PC-3 (cell line): ENCODE data around the gene UGT1A8. TPM values are rescaled to one million over a fixed set of nuclear protein-coding genes. Genes with fewer than 3 reads are reported as not detected.

Experiments
- ATAC-seq: fragments of 200-7000 bp; cut with Tn5 transposase; 2 replicates; pipeline ENCODE4 v1.9.1; 2020; ENCODE audit warnings: mild to moderate bottlenecking, moderate library complexity
- BruUV-seq: library from RNA; stranded (reverse); fragments of 400-500 nt; replicated peaks from 2 replicates; lab custom pipeline; 2021; lab: Mats Ljungman, UMichigan
- CTCF ChIA-PET: fragments of 300-600 bp; sonication (Branson Sonifier 250); formaldehyde crosslinking; loops from one replicate; lab custom pipeline; 2022; ENCODE audit warnings: antibody characterized with exemption; lab: Charles Lee
- POLR2A ChIA-PET: fragments of 300-600 bp; sonication (Branson Sonifier 250); formaldehyde crosslinking; loops from one replicate; lab custom pipeline; 2022; ENCODE audit warnings: antibody characterized with exemption; ENCODE audit not compliant: unreplicated experiment; lab: Charles Lee
- DNase-seq: peaks from one replicate; pipeline ENCODE4 v3.0.0-alpha.2; 2015
- H2AFZ ChIP-seq: fragments of 300-600 bp; sonication (generic); 2 replicates; pipeline ENCODE4 v1.6.0; 2016; ENCODE audit warnings: antibody characterized with exemption, low read length
- H3F3A ChIP-seq: fragments of 300-600 bp; sonication (generic); one replicate; pipeline ENCODE4 v1.6.0; 2017; ENCODE audit warnings: antibody characterized with exemption, low read length, control low read depth, mild to moderate bottlenecking; ENCODE audit not compliant: unreplicated experiment
- H3K27ac ChIP-seq: fragments of 300-600 bp; sonication (generic); 2 replicates; pipeline ENCODE4 v1.5.1; 2016; ENCODE audit warnings: mild to moderate bottlenecking, low read length
- H3K27me3 ChIP-seq: fragments of 300-600 bp; sonication (generic); 2 replicates; pipeline ENCODE4 v1.6.1; 2016; ENCODE audit warnings: low read length, mixed read lengths
- H3K36me3 ChIP-seq: fragments of 300-600 bp; sonication (generic); 2 replicates; pipeline ENCODE4 v1.6.1; 2016; ENCODE audit warnings: low read depth, mixed run types, low read length, mixed read lengths
- H3K4me1 ChIP-seq: fragments of 300-600 bp; sonication (generic); 2 replicates; pipeline ENCODE4 v1.5.1; 2016; ENCODE audit warnings: low read length; ENCODE audit not compliant: insufficient read depth
- H3K4me2 ChIP-seq: fragments of 300-600 bp; sonication (generic); 2 replicates; pipeline ENCODE4 v1.6.0; 2016; ENCODE audit warnings: low read length
- H3K4me3 ChIP-seq: fragments of 300-600 bp; sonication (generic); 2 replicates; pipeline ENCODE4 v1.5.1; 2016; ENCODE audit warnings: mild to moderate bottlenecking, low read length, mixed read lengths
- H3K79me2 ChIP-seq: fragments of 300-600 bp; sonication (generic); 2 replicates; pipeline ENCODE4 v1.6.1; 2017; ENCODE audit warnings: low read length, mixed read lengths
- H3K9ac ChIP-seq: fragments of 300-600 bp; sonication (generic); 2 replicates; pipeline ENCODE4 v1.6.0; 2016; ENCODE audit warnings: mild to moderate bottlenecking, low read length
- H3K9me2 ChIP-seq: fragments of 300-600 bp; sonication (generic); replicated peaks from 2 replicates; pipeline ENCODE4 v1.6.1; 2016; ENCODE audit warnings: mixed run types, low read length, mixed read lengths
- H3K9me3 ChIP-seq: fragments of 300-600 bp; sonication (generic); 2 replicates; pipeline ENCODE4 v1.6.1; 2016; ENCODE audit warnings: low read length, mixed read lengths
- H4K20me1 ChIP-seq: fragments of 300-600 bp; sonication (generic); 2 replicates; pipeline ENCODE4 v1.6.1; 2016; ENCODE audit warnings: low read length, mixed read lengths
- EZH2 ChIP-seq: fragments of 300-600 bp; sonication (generic); IDR thresholded peaks from one replicate; pipeline ENCODE4 v1.6.1; 2017; ENCODE audit warnings: antibody characterized with exemption, mild to moderate bottlenecking, low read length; ENCODE audit not compliant: unreplicated experiment
- EZH2phosphoT487 ChIP-seq: fragments of 300-600 bp; sonication (generic); IDR thresholded peaks from 2 replicates; pipeline ENCODE4 v1.6.1; 2018; ENCODE audit warnings: mild to moderate bottlenecking, antibody characterized with exemption, low read length, borderline replicate concordance
- intact Hi-C: fragments of 100-400 bp; cut with micrococcal nuclease; formaldehyde crosslinking; loops from 2 replicates; pipeline ENCODE4 v1.9.0; 2023
- total RNA-seq: library from RNA; depleted of rRNA; stranded (reverse); fragments of >200 nt; gene quantifications from 2 replicates; pipeline ENCODE4 v1.2.3, GENCODE V29; 2014
- TF ChIP-seq, protein P1 (sequence below): fragments of 300-600 bp; sonication (generic); conservative IDR thresholded peaks from 2 replicates; pipeline ENCODE4 v1.5.1; 2017; ENCODE audit warnings: antibody characterized with exemption, low read depth, mild to moderate bottlenecking, low read length

Gene UGT1A8
- total RNA-seq, 1 experiment from 2014 or later, result not detected

DNA sequence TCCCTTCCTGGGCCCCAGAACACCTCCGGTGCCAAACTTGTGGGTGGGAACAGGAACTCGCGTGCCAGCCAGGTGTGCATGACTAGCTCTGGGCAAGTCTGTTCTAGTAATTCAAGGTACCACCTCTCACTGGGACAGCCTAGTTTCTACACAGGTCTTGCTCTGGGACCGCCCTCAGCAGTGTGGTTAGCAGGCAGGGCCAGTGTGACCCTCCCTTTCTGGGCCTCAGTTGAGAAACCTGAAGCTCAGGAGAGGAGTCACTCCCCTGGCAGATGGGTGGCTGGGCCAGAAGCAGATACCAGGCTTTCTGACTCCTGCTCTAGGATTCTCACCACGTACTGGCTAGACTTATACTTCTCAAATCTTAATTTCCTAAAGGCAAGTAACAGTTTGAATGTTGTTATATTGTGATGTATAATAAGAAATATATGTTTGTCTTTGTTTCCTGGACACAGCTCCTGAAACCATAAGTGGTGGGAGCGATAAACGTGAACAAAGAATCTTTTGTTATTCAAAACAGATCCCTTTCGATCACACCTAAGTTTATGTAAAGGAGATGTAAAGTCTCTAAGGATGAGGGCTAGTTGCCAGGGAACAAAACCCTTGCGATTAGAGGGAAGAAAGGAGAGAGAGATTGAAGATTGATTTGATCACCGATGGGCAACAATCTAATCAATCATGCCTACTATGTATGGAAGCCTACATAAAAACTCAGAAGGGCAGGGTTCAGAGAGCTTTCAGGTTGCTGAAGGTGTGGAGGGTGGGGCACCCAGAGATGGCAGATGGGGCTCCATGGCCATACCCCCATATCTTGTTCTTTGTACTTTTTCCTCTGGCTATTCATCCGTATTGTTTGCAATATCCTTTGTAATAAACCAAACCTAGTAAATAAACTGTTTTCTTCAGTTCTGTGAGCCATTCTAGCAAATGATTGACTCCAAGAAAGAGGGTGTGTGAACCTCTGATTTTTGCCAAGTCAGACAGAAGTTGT, 74.3 kb downstream of the UGT1A8 start:
- peak overlapping the region; percentile 73 for H3K27ac ChIP-seq
- no peak for TF ChIP-seq EZH2phosphoT487
- TF ChIP-seq, protein P1, sequence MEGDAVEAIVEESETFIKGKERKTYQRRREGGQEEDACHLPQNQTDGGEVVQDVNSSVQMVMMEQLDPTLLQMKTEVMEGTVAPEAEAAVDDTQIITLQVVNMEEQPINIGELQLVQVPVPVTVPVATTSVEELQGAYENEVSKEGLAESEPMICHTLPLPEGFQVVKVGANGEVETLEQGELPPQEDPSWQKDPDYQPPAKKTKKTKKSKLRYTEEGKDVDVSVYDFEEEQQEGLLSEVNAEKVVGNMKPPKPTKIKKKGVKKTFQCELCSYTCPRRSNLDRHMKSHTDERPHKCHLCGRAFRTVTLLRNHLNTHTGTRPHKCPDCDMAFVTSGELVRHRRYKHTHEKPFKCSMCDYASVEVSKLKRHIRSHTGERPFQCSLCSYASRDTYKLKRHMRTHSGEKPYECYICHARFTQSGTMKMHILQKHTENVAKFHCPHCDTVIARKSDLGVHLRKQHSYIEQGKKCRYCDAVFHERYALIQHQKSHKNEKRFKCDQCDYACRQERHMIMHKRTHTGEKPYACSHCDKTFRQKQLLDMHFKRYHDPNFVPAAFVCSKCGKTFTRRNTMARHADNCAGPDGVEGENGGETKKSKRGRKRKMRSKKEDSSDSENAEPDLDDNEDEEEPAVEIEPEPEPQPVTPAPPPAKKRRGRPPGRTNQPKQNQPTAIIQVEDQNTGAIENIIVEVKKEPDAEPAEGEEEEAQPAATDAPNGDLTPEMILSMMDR, result no peak
- no peaks in the 10 kb centered on the region for H3K27me3 ChIP-seq
- no peak overlapping the region for H3K4me3 ChIP-seq
- DNase-seq, result peak; percentile 21
- H3K79me2 ChIP-seq, result no peaks in the 10 kb centered on the region
- H2AFZ ChIP-seq, result no peak overlapping the region
- no peaks in the 10 kb centered on the region for H3K36me3 ChIP-seq
- H3K9me3 ChIP-seq, result no peaks in the 10 kb centered on the region
- peaks cover 38% of the 10 kb centered on the region for H3K4me1 ChIP-seq
- intact Hi-C loops, result loop anchor here (2.0 kb wide), 1 partner anchor 15 kb away; no protein-coding TSS in a partner anchor
- peak overlapping the region; percentile 63; the same call in 1 of the 2 replicates for H3K4me2 ChIP-seq
- H4K20me1 ChIP-seq, result no peaks in the 10 kb centered on the region
- no peaks in the 10 kb centered on the region for H3F3A ChIP-seq
- ChIA-PET POLR2A (no interaction called here), CTCF (no interaction called here)
- H3K9ac ChIP-seq, result no peak overlapping the region
- no peaks in the 10 kb centered on the region for H3K9me2 ChIP-seq
- BruUV-seq, result no TSS peak
- ATAC-seq, result no peak

DNA sequence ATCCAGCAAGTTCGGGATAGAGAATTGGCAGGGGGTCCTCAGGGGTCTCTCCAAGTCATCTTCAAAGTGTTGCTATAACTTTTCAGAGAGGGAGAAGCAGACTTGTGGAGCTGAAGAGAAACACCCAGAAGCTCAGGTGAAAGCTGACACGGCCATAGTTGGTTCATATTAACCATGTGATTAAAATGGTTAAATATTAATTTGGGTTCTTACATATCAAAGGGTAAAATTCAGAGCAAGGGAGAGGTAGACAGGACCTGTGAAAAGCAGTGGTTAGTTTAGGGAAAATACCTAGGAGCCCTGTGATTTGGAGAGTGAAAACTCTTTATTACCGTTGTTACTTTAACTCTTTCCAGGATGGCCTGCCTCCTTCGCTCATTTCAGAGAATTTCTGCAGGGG, 75.2 kb downstream of the UGT1A8 start, which contains the start of gene UGT1A6:
UGT1A6 (plus strand) TSS at position 243 of the 400 bp plus-strand sequence; CDS start at position 358, 115 bp downstream.
- ATAC-seq, result no peak
- TF ChIP-seq, protein P1, result no peak
- TF ChIP-seq EZH2, result no peak
- TF ChIP-seq EZH2phosphoT487, result no peak

DNA sequence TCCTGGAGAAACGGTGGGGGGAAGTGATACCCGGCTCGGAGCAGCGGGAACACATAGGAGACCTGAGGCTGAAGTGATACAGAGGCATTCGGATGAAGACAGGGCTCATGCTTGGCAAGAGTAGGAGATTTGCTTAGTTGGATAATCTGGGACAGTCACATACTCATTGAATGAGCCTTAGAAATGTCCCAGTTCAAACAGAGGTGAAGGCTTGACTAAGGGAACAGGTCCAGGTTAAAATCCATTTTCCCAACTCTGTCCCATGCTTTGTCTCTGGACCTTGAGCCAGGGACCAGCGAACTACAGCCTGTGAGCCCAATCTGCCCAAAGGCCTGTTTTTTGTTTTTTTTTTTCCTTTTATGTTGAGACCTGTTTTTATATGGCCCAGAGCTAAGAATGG, 76.5 kb downstream of the UGT1A8 start:
- H3F3A ChIP-seq, result no peaks in the 10 kb centered on the region
- no peak for ATAC-seq
- no peak overlapping the region for H3K9ac ChIP-seq
- H3K9me2 ChIP-seq, result no peaks in the 10 kb centered on the region
- H3K4me1 ChIP-seq, result peaks cover 31% of the 10 kb centered on the region
- no peaks in the 10 kb centered on the region for H4K20me1 ChIP-seq
- no TSS peak for BruUV-seq
- H2AFZ ChIP-seq, result no peak overlapping the region
- H3K27me3 ChIP-seq, result no peaks in the 10 kb centered on the region
- H3K79me2 ChIP-seq, result no peaks in the 10 kb centered on the region
- no peak overlapping the region for H3K4me3 ChIP-seq
- TF ChIP-seq EZH2, result no peak
- TF ChIP-seq EZH2phosphoT487, result no peak
- TF ChIP-seq, protein P1, result no peak
- ChIA-PET POLR2A (no interaction called here), CTCF (no interaction called here)
- no peak for DNase-seq
- H3K27ac ChIP-seq, result no peak overlapping the region
- H3K4me2 ChIP-seq, result no peak overlapping the region
- intact Hi-C loops, result no loop called here
- H3K36me3 ChIP-seq, result no peaks in the 10 kb centered on the region
- H3K9me3 ChIP-seq, result no peaks in the 10 kb centered on the region

More for the DNA sequence above, 75.2 kb downstream of the UGT1A8 start, which contains the start of gene UGT1A6:
- no peaks in the 10 kb centered on the region for H4K20me1 ChIP-seq
- H3K4me1 ChIP-seq, result peaks cover 38% of the 10 kb centered on the region
- no peaks in the 10 kb centered on the region for H3K27me3 ChIP-seq
- H3K4me2 ChIP-seq, result no peak within 1 kb of the TSS
- POLR2A ChIA-PET, result no interaction called here
- no peaks in the 10 kb centered on the region for H3K9me3 ChIP-seq
- H3K9ac ChIP-seq, result no peak within 1 kb of the TSS
- no peaks in the 10 kb centered on the region for H3K36me3 ChIP-seq
- CTCF ChIA-PET, result no interaction called here
- BruUV-seq, result no TSS peak
- H3K9me2 ChIP-seq, result no peaks in the 10 kb centered on the region
- no peak within 1 kb of the TSS for H2AFZ ChIP-seq
- intact Hi-C loops, result no loop called here
- H3K4me3 ChIP-seq, result no peak within 1 kb of the TSS
- no peaks in the 10 kb centered on the region for H3F3A ChIP-seq
- no peak for DNase-seq
- H3K79me2 ChIP-seq, result no peaks in the 10 kb centered on the region
- H3K27ac ChIP-seq, result no peak within 1 kb of the TSS
